KMS-11 (cell line): ENCODE data around the gene LRIG2.
A peak's percentile ranks its signal among the peaks of the same experiment; 100 is the strongest.
"Not testable (repeated sequence)": the region's sequence is repeated elsewhere in the genome, so short reads cannot be mapped to it uniquely, and the experiment has no call there.

ENCODE experiments used
- H2AFZ ChIP-seq: fragments of 200-600 bp; sonication (generic); 2 replicates; pipeline ENCODE4 v1.6.1; 2016; ENCODE audit warnings: antibody characterized with exemption, mixed run types, low read depth
- H3K27ac ChIP-seq: fragments of 200-600 bp; sonication (generic); 2 replicates; pipeline ENCODE4 v1.6.1; 2016; ENCODE audit warnings: mild to moderate bottlenecking, mixed run types
- H3K27me3 ChIP-seq: fragments of 200-600 bp; sonication (generic); 2 replicates; pipeline ENCODE4 v1.6.1; 2017; ENCODE audit warnings: mild to moderate bottlenecking, low read depth, mixed run types, moderate library complexity; ENCODE audit not compliant: insufficient read depth
- H3K36me3 ChIP-seq: fragments of 200-600 bp; sonication (generic); 2 replicates; pipeline ENCODE4 v1.6.1; 2017; ENCODE audit warnings: mild to moderate bottlenecking, mixed run types; ENCODE audit not compliant: insufficient read depth
- H3K4me1 ChIP-seq: fragments of 200-600 bp; sonication (generic); 2 replicates; pipeline ENCODE4 v1.6.1; 2016; ENCODE audit warnings: mild to moderate bottlenecking, low read depth, mixed run types; ENCODE audit not compliant: poor library complexity, severe bottlenecking
- H3K4me2 ChIP-seq: fragments of 200-600 bp; sonication (generic); 2 replicates; pipeline ENCODE4 v1.7.0; 2016; ENCODE audit warnings: mild to moderate bottlenecking, mixed run types
- H3K4me3 ChIP-seq: fragments of 200-600 bp; sonication (generic); IDR thresholded peaks from 2 replicates; pipeline ENCODE4 v1.6.1; 2017; ENCODE audit warnings: low read depth, low read length, mixed read lengths; ENCODE audit not compliant: insufficient read depth
- H3K79me2 ChIP-seq: fragments of 200-600 bp; sonication (generic); 2 replicates; pipeline ENCODE4 v1.6.1; 2016; ENCODE audit warnings: low read depth, mixed run types; ENCODE audit not compliant: insufficient read depth
- H3K9ac ChIP-seq: fragments of 200-600 bp; sonication (generic); 2 replicates; pipeline ENCODE4 v1.6.1; 2016; ENCODE audit warnings: mild to moderate bottlenecking, mixed run types
- H4K20me1 ChIP-seq: fragments of 200-600 bp; sonication (generic); 2 replicates; pipeline ENCODE4 v1.6.1; 2016; ENCODE audit warnings: mild to moderate bottlenecking, mixed run types; ENCODE audit not compliant: insufficient read depth
- CTCF ChIP-seq: fragments of 200-600 bp; sonication (generic); conservative IDR thresholded peaks from 2 replicates; pipeline ENCODE4 v1.6.1; 2017; ENCODE audit warnings: low read depth, mild to moderate bottlenecking, antibody characterized with exemption, low read length, moderate library complexity, mixed read lengths

LRIG2 gene

GRCh38 chr1:113072757-113073478, at the start of gene LRIG2:
Gene LRIG2 (plus strand): TSS chr1:113073198. CDS start chr1:113073407, 209 bp downstream.
- H3K4me3 ChIP-seq, result no peak within 1 kb of the TSS
- peaks cover 13% of the 10 kb centered on the region for H3K4me1 ChIP-seq
- peak within 1 kb of the TSS; percentile 69; the same call in 1 of the 2 replicates for H3K9ac ChIP-seq
- H2AFZ ChIP-seq, result peak within 1 kb of the TSS; percentile 76
- peak within 1 kb of the TSS; percentile 67 for H3K4me2 ChIP-seq
- TF ChIP-seq CTCF, result peak; percentile 84
- no peaks in the 10 kb centered on the region for H4K20me1 ChIP-seq
- H3K27ac ChIP-seq, result peak within 1 kb of the TSS; percentile 68
- H3K27me3 ChIP-seq, result no peaks in the 10 kb centered on the region
- no peaks in the 10 kb centered on the region for H3K36me3 ChIP-seq
- H3K79me2 ChIP-seq, result peaks cover 17% of the 10 kb centered on the region; the same call in 1 of the 2 replicates

GRCh38 chr1:113023316-113023715, 49.7 kb upstream of the LRIG2 start:
- H2AFZ ChIP-seq, H3K27ac ChIP-seq, H3K36me3 ChIP-seq, H3K4me3 ChIP-seq, H3K4me1 ChIP-seq, H4K20me1 ChIP-seq, H3K79me2 ChIP-seq, H3K4me2 ChIP-seq, H3K9ac ChIP-seq, H3K27me3 ChIP-seq: not testable (repeated sequence)

GRCh38 chr1:113027007-113027406, 46.0 kb upstream of the LRIG2 start:
- Histone ChIP-seq H3K9ac (no peak overlapping the region), H3K27ac (no peak overlapping the region), H3K4me3 (no peak overlapping the region), H3K27me3 (no peaks in the 10 kb centered on the region), H3K4me2 (no peak overlapping the region), H3K79me2 (no peaks in the 10 kb centered on the region), H2AFZ (no peak overlapping the region), H3K4me1 (no peaks in the 10 kb centered on the region), H4K20me1 (no peaks in the 10 kb centered on the region), H3K36me3 (no peaks in the 10 kb centered on the region)
- TF ChIP-seq CTCF, result no peak

- no peak for TF ChIP-seq CTCF
Observed at GRCh38 chr1:113027449-113027848, 45.5 kb upstream of the LRIG2 start.

GRCh38 chr1:113029822-113030221, 43.2 kb upstream of the LRIG2 start:
- Histone ChIP-seq H3K4me1 (no peaks in the 10 kb centered on the region), H3K4me3 (no peak overlapping the region), H3K79me2 (no peaks in the 10 kb centered on the region), H3K27me3 (no peaks in the 10 kb centered on the region), H3K4me2 (no peak overlapping the region), H4K20me1 (no peaks in the 10 kb centered on the region), H3K27ac (no peak overlapping the region), H3K36me3 (no peaks in the 10 kb centered on the region), H3K9ac (no peak overlapping the region), H2AFZ (no peak overlapping the region)
- TF ChIP-seq CTCF, result no peak

More at GRCh38 chr1:113027449-113027848, 45.5 kb upstream of the LRIG2 start:
- no peak overlapping the region for H3K27ac ChIP-seq
- no peak overlapping the region for H3K4me3 ChIP-seq
- no peak overlapping the region for H2AFZ ChIP-seq
- no peak overlapping the region for H3K9ac ChIP-seq
- H4K20me1 ChIP-seq, result no peaks in the 10 kb centered on the region
- no peaks in the 10 kb centered on the region for H3K4me1 ChIP-seq
- no peaks in the 10 kb centered on the region for H3K27me3 ChIP-seq
- H3K36me3 ChIP-seq, result no peaks in the 10 kb centered on the region
- H3K79me2 ChIP-seq, result no peaks in the 10 kb centered on the region
- H3K4me2 ChIP-seq, result no peak overlapping the region
